Neural cell (in vitro differentiated cells): ENCODE results near the gene NRG2. TPM values are rescaled to one million over a fixed set of nuclear protein-coding genes. Genes with fewer than 3 reads are reported as not detected.

Source experiments
- H2AFZ ChIP-seq: fragments of 200-600, 300-800 bp; sonication (generic), shearing (Covaris generic); 2 replicates; pipeline ENCODE4 v1.6.0; 2014; ENCODE audit warnings: low read depth, mild to moderate bottlenecking, antibody characterized with exemption, low read length, moderate library complexity
- H3F3A ChIP-seq: fragments of 200-600 bp; shearing (Covaris generic); 2 replicates; pipeline ENCODE4 v1.6.1; 2016; ENCODE audit warnings: mild to moderate bottlenecking, moderate library complexity, mixed read lengths, antibody characterized with exemption, low read length; ENCODE audit not compliant: insufficient read depth, poor library complexity, severe bottlenecking
- H3K27ac ChIP-seq: fragments of 200-600, 300-800 bp; sonication (generic), shearing (Covaris generic); 2 replicates; pipeline ENCODE4 v1.5.1; 2014; ENCODE audit warnings: mild to moderate bottlenecking, low read length, moderate library complexity
- H3K27me3 ChIP-seq: fragments of 300-800, 200-600 bp; sonication (generic), shearing (Covaris generic); 2 replicates; pipeline ENCODE4 v1.6.0; 2014; ENCODE audit warnings: mild to moderate bottlenecking, low read depth, low read length, moderate library complexity; ENCODE audit not compliant: insufficient read depth
- H3K36me3 ChIP-seq: fragments of 300-800, 200-600 bp; sonication (generic), shearing (Covaris generic); 2 replicates; pipeline ENCODE4 v1.5.1; 2014; ENCODE audit warnings: mild to moderate bottlenecking, antibody characterized with exemption, low read length, moderate library complexity; ENCODE audit not compliant: insufficient read depth
- H3K4me2 ChIP-seq: fragments of 300-800, 200-600 bp; sonication (generic), shearing (Covaris generic); 2 replicates; pipeline ENCODE4 v1.6.0; 2014; ENCODE audit warnings: mild to moderate bottlenecking, low read length
- H3K4me3 ChIP-seq: fragments of 300-800, 200-600 bp; sonication (generic), shearing (Covaris generic); 2 replicates; pipeline ENCODE4 v1.5.1; 2014; ENCODE audit warnings: mild to moderate bottlenecking, low read length, moderate library complexity
- H3K79me2 ChIP-seq: fragments of 200-600 bp; shearing (Covaris generic); replicated peaks from 2 replicates; pipeline ENCODE4 v1.6.0; 2014; ENCODE audit warnings: mild to moderate bottlenecking, low read length, moderate library complexity; ENCODE audit not compliant: insufficient read depth
- H3K9ac ChIP-seq: fragments of 300-800, 200-600 bp; sonication (generic), shearing (Covaris generic); 2 replicates; pipeline ENCODE4 v1.6.1; 2016; ENCODE audit warnings: mild to moderate bottlenecking, low read length, mixed read lengths
- H3K9me2 ChIP-seq: fragments of 200-600 bp; shearing (Covaris generic); 2 replicates; pipeline ENCODE4 v1.6.1; 2016; ENCODE audit warnings: mild to moderate bottlenecking, low read length, mixed read lengths; ENCODE audit not compliant: insufficient read depth
- H3K9me3 ChIP-seq: fragments of 200-600, 300-800 bp; sonication (generic), shearing (Covaris generic); 2 replicates; pipeline ENCODE4 v1.6.1; 2016; ENCODE audit warnings: mild to moderate bottlenecking, mixed run types, low read length, moderate library complexity, mixed read lengths
- H4K20me1 ChIP-seq: fragments of 200-600 bp; shearing (Covaris generic); 2 replicates; pipeline ENCODE4 v1.6.1; 2016; ENCODE audit warnings: mild to moderate bottlenecking, mixed run types; ENCODE audit not compliant: insufficient read depth
- CTCF ChIP-seq: fragments of 450-650 bp; IDR thresholded peaks from 2 replicates; pipeline ENCODE4 v1.5.1; 2014; ENCODE audit warnings: antibody characterized with exemption, mild to moderate bottlenecking, moderate library complexity; ENCODE audit not compliant: poor library complexity, severe bottlenecking
- EP300 ChIP-seq: fragments of 450-650 bp; conservative IDR thresholded peaks from 2 replicates; pipeline ENCODE4 v1.6.1; 2014; ENCODE audit warnings: antibody characterized with exemption, mild to moderate bottlenecking, moderate library complexity; ENCODE audit not compliant: poor library complexity, severe bottlenecking
- EZH2 ChIP-seq: fragments of 200-600, 300-800 bp; shearing (Covaris generic), sonication (generic); IDR thresholded peaks from 2 replicates; pipeline ENCODE4 v1.6.1; 2014; ENCODE audit warnings: antibody characterized with exemption, low read length, borderline replicate concordance, mild to moderate bottlenecking; ENCODE audit not compliant: insufficient read depth, poor library complexity, severe bottlenecking
- MXI1 ChIP-seq: fragments of 450-650 bp; conservative IDR thresholded peaks from 2 replicates; pipeline ENCODE4 v1.6.1; 2014; ENCODE audit warnings: antibody characterized with exemption, mild to moderate bottlenecking; ENCODE audit not compliant: poor library complexity, severe bottlenecking
- POLR2AphosphoS5 ChIP-seq: IDR thresholded peaks from 2 replicates; pipeline ENCODE4 v1.6.1; 2012
- RAD21 ChIP-seq: fragments of 450-650 bp; conservative IDR thresholded peaks from 2 replicates; pipeline ENCODE4 v1.6.1; 2014; ENCODE audit warnings: antibody characterized with exemption, mild to moderate bottlenecking, moderate library complexity
- REST ChIP-seq: IDR thresholded peaks from 2 replicates; pipeline ENCODE4 v1.6.1; 2012; ENCODE audit warnings: borderline replicate concordance
- SMC3 ChIP-seq: fragments of 450-650 bp; conservative IDR thresholded peaks from 2 replicates; pipeline ENCODE4 v1.6.1; 2014; ENCODE audit warnings: antibody characterized with exemption, mild to moderate bottlenecking, moderate library complexity; ENCODE audit not compliant: poor library complexity
- TAF1 ChIP-seq: IDR thresholded peaks from 2 replicates; pipeline ENCODE4 v1.6.1; 2012; ENCODE audit warnings: low read depth
- polyA plus RNA-seq: library from polyadenylated mRNA; depleted of rRNA; stranded (reverse); fragments of >200 nt; gene quantifications from 2 replicates; pipeline ENCODE4 v1.2.3, GENCODE V29; 2014

NRG2 gene
- polyA plus RNA-seq, 1 donor from 2014 or later, result 5.4 TPM

GRCh38 chr5:139979943-139980342, 63.2 kb downstream of the NRG2 start:
- no peak overlapping the region for H3K4me3 ChIP-seq
- no peaks in the 10 kb centered on the region for H4K20me1 ChIP-seq
- no peak overlapping the region for H3K27ac ChIP-seq
- no peak overlapping the region for H3K9ac ChIP-seq
- H3K27me3 ChIP-seq, result no peaks in the 10 kb centered on the region
- H3K9me3 ChIP-seq, result no peaks in the 10 kb centered on the region
- H3K9me2 ChIP-seq, result no peaks in the 10 kb centered on the region
- H3K79me2 ChIP-seq, result no peaks in the 10 kb centered on the region
- H3K36me3 ChIP-seq, result no peaks in the 10 kb centered on the region
- H3F3A ChIP-seq, result no peaks in the 10 kb centered on the region
- TF ChIP-seq EZH2 (no peak), SMC3 (no peak)
- no peak overlapping the region for H3K4me2 ChIP-seq
- H2AFZ ChIP-seq, result no peak overlapping the region

GRCh38 chr5:139979518-139979917, 63.6 kb downstream of the NRG2 start:
- Histone ChIP-seq H3K36me3 (no peaks in the 10 kb centered on the region), H3K9me3 (no peaks in the 10 kb centered on the region), H3K27me3 (no peaks in the 10 kb centered on the region), H3K27ac (no peak overlapping the region), H3K79me2 (no peaks in the 10 kb centered on the region), H4K20me1 (no peaks in the 10 kb centered on the region), H3F3A (no peaks in the 10 kb centered on the region), H3K9me2 (no peaks in the 10 kb centered on the region), H3K9ac (no peak overlapping the region), H2AFZ (no peak overlapping the region), H3K4me2 (no peak overlapping the region), H3K4me3 (no peak overlapping the region)
- TF ChIP-seq EZH2 (no peak), REST (no peak), RAD21 (no peak), MXI1 (no peak), SMC3 (no peak), TAF1 (no peak), CTCF (no peak)

GRCh38 chr5:139976703-139977102, 66.4 kb downstream of the NRG2 start:
- TF ChIP-seq SMC3 (no peak), REST (no peak), POLR2AphosphoS5 (no peak), EP300 (no peak)

More at GRCh38 chr5:139976703-139977102, 66.4 kb downstream of the NRG2 start:
- Histone ChIP-seq H3F3A (no peaks in the 10 kb centered on the region), H3K79me2 (no peaks in the 10 kb centered on the region), H2AFZ (no peak overlapping the region), H3K27me3 (no peaks in the 10 kb centered on the region), H3K27ac (no peak overlapping the region), H3K9ac (no peak overlapping the region), H3K9me2 (no peaks in the 10 kb centered on the region), H4K20me1 (no peaks in the 10 kb centered on the region), H3K9me3 (no peaks in the 10 kb centered on the region), H3K36me3 (no peaks in the 10 kb centered on the region), H3K4me2 (no peak overlapping the region), H3K4me3 (no peak overlapping the region)
